B cell (primary cell): ENCODE data around the gene LBR. TPM values are rescaled to one million over a fixed set of nuclear protein-coding genes. Genes with fewer than 3 reads are reported as not detected.

ENCODE experiments used
- ATAC-seq: fragments of 200-7000 bp; cut with Tn5 transposase; one replicate; pipeline ENCODE4 v1.10.0; 2021; ENCODE audit warnings: low read depth, mild to moderate bottlenecking, moderate number of reproducible peaks, moderate library complexity
- CTCF ChIA-PET: fragments of 350-600 bp; sonication (Branson Sonifier 250); formaldehyde crosslinking; loops from one replicate; lab custom pipeline; 2021; ENCODE audit warnings: antibody characterized with exemption, inconsistent platforms; lab: Charles Lee
- POLR2A ChIA-PET: fragments of 350-600 bp; sonication (Branson Sonifier 250); formaldehyde crosslinking; loops from one replicate; lab custom pipeline; 2021; ENCODE audit warnings: antibody characterized with exemption; lab: Charles Lee
- DNase-seq: peaks from one replicate; pipeline ENCODE4 v3.0.0; 2013
- H2AFZ ChIP-seq: 2 replicates; pipeline ENCODE4 v1.6.1; 2012; ENCODE audit warnings: mild to moderate bottlenecking, low read depth, low read length; ENCODE audit not compliant: insufficient read depth, poor library complexity, severe bottlenecking
- H3K27ac ChIP-seq, 2 donors: 1 replicate in 1 of 2; 2 replicates in 1 of 2; pipeline ENCODE4 v1.5.1; 2012 to 2013; ENCODE audit warnings: low read length in 2 of 2, mild to moderate bottlenecking in 2 of 2, moderate library complexity in 1 of 2
- H3K27me3 ChIP-seq, 4 experiments: fragments of 200-600 bp in 1 of 4; sonication (generic) in 1 of 4; replicated peaks in 1 of 4; 1 replicate in 2 of 4; 2 replicates in 2 of 4; pipeline versions ENCODE4 v1.6.1 to v1.7.0; 2013 to 2016; ENCODE audit warnings: low read length in 3 of 4, mild to moderate bottlenecking in 2 of 4, mixed read lengths in 1 of 4, moderate library complexity in 1 of 4; ENCODE audit not compliant: insufficient read depth in 4 of 4, control insufficient read depth in 3 of 4; ENCODE audit errors: control extremely low read depth in 1 of 4
- H3K36me3 ChIP-seq, 2 experiments: replicated peaks in 1 of 2; 1 replicate in 1 of 2; 2 replicates in 1 of 2; pipeline versions ENCODE4 v1.6.1 to v1.7.1; 2013; ENCODE audit warnings: low read length in 1 of 2; ENCODE audit not compliant: insufficient read depth in 2 of 2, control insufficient read depth in 1 of 2; ENCODE audit errors: control extremely low read depth in 1 of 2, extremely low read depth in 1 of 2
- H3K4me1 ChIP-seq, 2 donors: fragments of 200-600 bp in 1 of 2; sonication (generic) in 1 of 2; 1 replicate in 1 of 2; 2 replicates in 1 of 2; pipeline versions ENCODE4 v1.5.1 to v1.6.1; 2013 to 2017; ENCODE audit warnings: low read length in 2 of 2; ENCODE audit not compliant: control insufficient read depth in 2 of 2, insufficient read depth in 2 of 2
- H3K4me2 ChIP-seq: replicated peaks from 2 replicates; pipeline ENCODE3; 2012; ENCODE audit warnings: mild to moderate bottlenecking, low read depth, low read length; ENCODE audit not compliant: poor library complexity, severe bottlenecking
- H3K4me3 ChIP-seq, 5 experiments: fragments of 200-600 bp in 1 of 5; sonication (generic) in 1 of 5; 1 replicate in 3 of 5; 2 replicates in 2 of 5; pipeline versions ENCODE4 v1.5.1 to v1.7.0; 2011 to 2016; ENCODE audit warnings: low read length in 4 of 5, mild to moderate bottlenecking in 4 of 5, low read depth in 2 of 5, control low read depth in 1 of 5, moderate library complexity in 1 of 5; ENCODE audit not compliant: insufficient read depth in 1 of 5; ENCODE audit errors: control extremely low read depth in 1 of 5, extremely low read depth in 1 of 5
- H3K79me2 ChIP-seq: fragments of 200-600 bp; sonication (generic); one replicate; pipeline ENCODE4 v1.6.0; 2016; ENCODE audit warnings: low read length; ENCODE audit not compliant: control insufficient read depth, insufficient read depth
- H3K9ac ChIP-seq: fragments of 200-600 bp; sonication (generic); 2 replicates; pipeline ENCODE4 v1.6.1; 2017; ENCODE audit warnings: mild to moderate bottlenecking, low read length, moderate library complexity
- H3K9me3 ChIP-seq, 3 donors: one replicate each; pipeline versions ENCODE4 v1.6.1 to v1.7.1; 2013; ENCODE audit warnings: low read length in 2 of 3; ENCODE audit not compliant: control insufficient read depth in 2 of 3, insufficient read depth in 1 of 3; ENCODE audit errors: control extremely low read depth in 1 of 3
- H4K20me1 ChIP-seq: 2 replicates; pipeline ENCODE4 v1.6.0; 2012; ENCODE audit warnings: mild to moderate bottlenecking, low read length; ENCODE audit not compliant: insufficient read depth, control insufficient read depth, poor library complexity, severe bottlenecking
- H3K27ac Mint-ChIP-seq: one replicate; pipeline ENCODE4 v1.8.0; 2021; ENCODE audit warnings: mixed read lengths
- H3K27me3 Mint-ChIP-seq: one replicate; pipeline ENCODE4 v1.8.0; 2021; ENCODE audit warnings: mixed read lengths
- H3K4me1 Mint-ChIP-seq: one replicate; pipeline ENCODE4 v1.8.0; 2021; ENCODE audit warnings: mixed read lengths
- H3K4me3 Mint-ChIP-seq: one replicate; pipeline ENCODE4 v1.8.0; 2021; ENCODE audit warnings: mixed read lengths
- H3K9me3 Mint-ChIP-seq: one replicate; pipeline ENCODE4 v1.8.0; 2022; ENCODE audit warnings: mixed read lengths; ENCODE audit not compliant: insufficient read depth
- WGBS: methylation state at CpG from one replicate; pipeline ENCODE4 v1.1.5; 2013; ENCODE audit warnings: missing lambda C conversion rate; ENCODE audit not compliant: insufficient coverage; 5-methylcytosine and 5-hydroxymethylcytosine counted together
- intact Hi-C: fragments of 100-400 bp; cut with micrococcal nuclease; formaldehyde crosslinking; loops from one replicate; pipeline ENCODE4 v1.10.0; 2022
- polyA plus RNA-seq: library from polyadenylated mRNA; depleted of rRNA; stranded (reverse); fragments of >200 nt; gene quantifications from 2 replicates; pipeline ENCODE4 v1.2.3, GENCODE V29; 2012
- total RNA-seq, 2 donors: library from RNA; stranded (reverse); fragments of 120-200 nt in 1 of 2; gene quantifications; 1 replicate in 1 of 2; 2 replicates in 1 of 2; pipeline versions ENCODE4 v1.2.3 to v1.2.4, GENCODE V29; 2013 to 2022
- TF ChIP-seq, protein P1 (sequence below): fragments of 200-600 bp; IDR thresholded peaks from one replicate; pipeline ENCODE4 v1.8.0; 2022; ENCODE audit warnings: antibody characterized with exemption, mild to moderate bottlenecking

The LBR gene
- total and polyA plus RNA-seq, 2 donors (not counting 1 experiment from before 2014, with no cell fraction given) = 19.3 to 167 TPM

DNA sequence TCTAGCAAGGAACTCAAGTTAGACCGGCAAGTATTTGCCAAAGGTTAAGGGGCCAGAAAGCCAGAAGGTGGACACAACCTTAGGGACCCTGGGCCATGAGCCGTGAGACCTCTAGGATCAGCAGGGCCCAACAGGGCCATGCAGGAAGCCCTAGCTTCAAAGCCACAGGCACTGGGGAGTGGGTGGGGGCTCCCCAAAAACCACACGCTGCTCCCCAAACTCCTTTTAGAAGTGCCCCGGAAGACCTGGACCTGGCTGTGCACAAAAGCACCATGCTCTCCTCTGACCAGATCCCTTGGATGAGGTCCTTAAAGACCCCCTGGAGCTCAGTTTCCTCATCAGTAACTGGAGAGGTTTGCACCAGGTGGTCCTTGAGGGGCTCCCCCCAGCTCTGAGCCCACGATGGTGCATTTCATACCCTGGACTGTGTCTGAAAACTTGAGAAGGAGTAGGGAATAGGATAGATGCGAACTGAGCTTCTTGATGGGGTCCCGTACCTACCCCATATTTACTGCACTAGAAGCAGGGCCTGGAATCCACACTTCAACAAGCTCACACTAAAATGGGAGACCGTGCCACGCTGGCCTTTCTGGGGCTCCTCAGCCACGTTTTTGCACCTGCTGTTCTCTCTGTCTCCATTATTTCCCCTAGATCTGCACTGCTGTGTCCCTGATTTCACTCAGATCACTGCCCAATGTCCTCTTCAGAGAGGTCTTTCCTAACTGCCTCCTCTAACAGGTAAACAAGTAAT, 40.6 kb upstream of the LBR start:
- Histone ChIP-seq H3K36me3 (no peaks in the 10 kb centered on the region), H3K79me2 (no peaks in the 10 kb centered on the region), H3K4me3 (peak overlapping the region in 4 of 5 experiments; percentile 71 to 83 (median 74)), H3K9me3 (no peaks in the 10 kb centered on the region), H3K4me2 (peak overlapping the region; percentile 85), H3K9ac (peak overlapping the region; percentile 74), H3K4me1 (peaks cover 15 to 34% of the 10 kb centered on the region in 2 donors), H3K27ac (peak overlapping the region; percentile 82 to 97), H3K27me3 (no peaks in the 10 kb centered on the region), H2AFZ (peak overlapping the region; percentile 83), H4K20me1 (no peaks in the 10 kb centered on the region)
- POLR2A ChIA-PET = interaction anchor here (0.6 to 3.0 kb wide), 8 partner anchors 12 to 531 kb away, joined by 3 to 37 read pairs (median 4); partner anchors contain the start of genes LBR and SDE2
- ATAC-seq = no peak
- Mint-ChIP-seq H3K9me3 (no peaks in the 10 kb centered on the region), H3K27me3 (no peaks in the 10 kb centered on the region), H3K4me3 (peak overlapping the region; percentile 91), H3K27ac (peak overlapping the region; percentile 97), H3K4me1 (peaks cover 32% of the 10 kb centered on the region)
- no peak for DNase-seq
- TF ChIP-seq, protein P1, sequence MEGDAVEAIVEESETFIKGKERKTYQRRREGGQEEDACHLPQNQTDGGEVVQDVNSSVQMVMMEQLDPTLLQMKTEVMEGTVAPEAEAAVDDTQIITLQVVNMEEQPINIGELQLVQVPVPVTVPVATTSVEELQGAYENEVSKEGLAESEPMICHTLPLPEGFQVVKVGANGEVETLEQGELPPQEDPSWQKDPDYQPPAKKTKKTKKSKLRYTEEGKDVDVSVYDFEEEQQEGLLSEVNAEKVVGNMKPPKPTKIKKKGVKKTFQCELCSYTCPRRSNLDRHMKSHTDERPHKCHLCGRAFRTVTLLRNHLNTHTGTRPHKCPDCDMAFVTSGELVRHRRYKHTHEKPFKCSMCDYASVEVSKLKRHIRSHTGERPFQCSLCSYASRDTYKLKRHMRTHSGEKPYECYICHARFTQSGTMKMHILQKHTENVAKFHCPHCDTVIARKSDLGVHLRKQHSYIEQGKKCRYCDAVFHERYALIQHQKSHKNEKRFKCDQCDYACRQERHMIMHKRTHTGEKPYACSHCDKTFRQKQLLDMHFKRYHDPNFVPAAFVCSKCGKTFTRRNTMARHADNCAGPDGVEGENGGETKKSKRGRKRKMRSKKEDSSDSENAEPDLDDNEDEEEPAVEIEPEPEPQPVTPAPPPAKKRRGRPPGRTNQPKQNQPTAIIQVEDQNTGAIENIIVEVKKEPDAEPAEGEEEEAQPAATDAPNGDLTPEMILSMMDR = no peak
- WGBS = 56% methylated on average over 7 of the region's 10 CpGs
- intact Hi-C loops = loop anchor here (5.0 kb wide), 2 partner anchors 654 to 939 kb away; partner anchors contain the start of gene PARP1
- CTCF ChIA-PET = interaction anchor here (0.6 to 4.0 kb wide), 17 partner anchors 9 to 597 kb away, joined by 3 to 20 read pairs (median 7); partner anchors contain the start of genes LBR, SRP9 and TMEM63A
